Activated CD8-positive, alpha-beta memory T cell treated with anti-CD3 and anti-CD28 coated beads, Interleukin-2, amount 50 U/mL, for 4 hours (primary cell): ENCODE measurements around the gene METTL6.
"Not testable (repeated sequence)": the region's sequence is repeated elsewhere in the genome, so short reads cannot be mapped to it uniquely, and the experiment has no call there.

Source experiments
- DNase-seq: peaks from one replicate; pipeline ENCODE4 v3.0.0-alpha.2; 2020

METTL6 gene

GRCh38 chr3:15401936-15402335 lies 25.4 kb downstream of the METTL6 start:
- no peak for DNase-seq

- DNase-seq, result no peak
Measured at GRCh38 chr3:15399970-15400369, 27.4 kb downstream of the METTL6 start.

- not testable (repeated sequence) for DNase-seq
Measured at GRCh38 chr3:15398731-15399133, 28.6 kb downstream of the METTL6 start.

GRCh38 chr3:15393252-15393651 lies 34.1 kb downstream of the METTL6 start:
- not testable (repeated sequence) for DNase-seq

GRCh38 chr3:15391007-15391406 lies 36.3 kb downstream of the METTL6 start:
- no peak for DNase-seq

GRCh38 chr3:15390460-15390859 lies 36.9 kb downstream of the METTL6 start:
- no peak for DNase-seq

GRCh38 chr3:15388335-15388734 lies 39.0 kb downstream of the METTL6 start:
- DNase-seq, result not testable (repeated sequence)

GRCh38 chr3:15387735-15388134 lies 39.6 kb downstream of the METTL6 start:
- no peak for DNase-seq

- no peak for DNase-seq
Measured at GRCh38 chr3:15387171-15387581, 40.2 kb downstream of the METTL6 start.

- not testable (repeated sequence) for DNase-seq
Measured at GRCh38 chr3:15386654-15386955, 40.7 kb downstream of the METTL6 start.

GRCh38 chr3:15385901-15386653 lies 41.3 kb downstream of the METTL6 start:
- DNase-seq, result no peak

GRCh38 chr3:15385238-15385695 lies 42.1 kb downstream of the METTL6 start:
- not testable (repeated sequence) for DNase-seq

- DNase-seq, result no peak
Measured at GRCh38 chr3:15384510-15385237, 42.7 kb downstream of the METTL6 start.

GRCh38 chr3:15382405-15382923 lies 44.9 kb downstream of the METTL6 start:
- no peak for DNase-seq

- no peak for DNase-seq
Measured at GRCh38 chr3:15380980-15381890, 46.1 kb downstream of the METTL6 start.

- DNase-seq, result peak; percentile 92
Measured at GRCh38 chr3:15377961-15378791, 49.2 kb downstream of the METTL6 start.

- no peak for DNase-seq
Measured at GRCh38 chr3:15375461-15376000, 51.8 kb downstream of the METTL6 start.

GRCh38 chr3:15372918-15373317 lies 54.4 kb downstream of the METTL6 start:
- no peak for DNase-seq

- DNase-seq, result no peak
Measured at GRCh38 chr3:15368561-15369135, 58.7 kb downstream of the METTL6 start.

- no peak for DNase-seq
Measured at GRCh38 chr3:15367059-15367458, 60.3 kb downstream of the METTL6 start.

GRCh38 chr3:15364078-15364477 lies 63.3 kb downstream of the METTL6 start:
- DNase-seq, result not testable (repeated sequence)
